Omental fat pad (tissue), 4 donors: ENCODE measurements around the gene SYNPR. TPM values are rescaled to one million over a fixed set of nuclear protein-coding genes. Genes with fewer than 3 reads are reported as not detected.

ENCODE experiments used
- ATAC-seq: fragments of 150-250 bp; one replicate; pipeline ENCODE4 v1.9.1; 2016; ENCODE audit warnings: mild to moderate bottlenecking, moderate library complexity; ENCODE audit not compliant: low FRiP score
- DNase-seq: peaks from one replicate; pipeline ENCODE4 v3.0.0-alpha.2; 2019; ENCODE audit warnings: low spot score
- small RNA-seq: library from RNA; depleted of rRNA; stranded (forward); fragments of <200 nt; gene quantifications from one replicate; pipeline ENCODE3, GENCODE V24; 2016
- total RNA-seq, 4 donors: library from RNA; depleted of rRNA; stranded (reverse); fragments of >200 nt; gene quantifications; one replicate each; pipeline ENCODE4 v1.1.0, GENCODE V29; 2016
- TF ChIP-seq, protein P1 (sequence below), 3 donors: fragments of 450-650 bp; IDR thresholded peaks; one replicate each; pipeline ENCODE4 v1.5.1; 2016 to 2017; ENCODE audit warnings: antibody characterized with exemption in 3 of 3, mild to moderate bottlenecking in 3 of 3, moderate library complexity in 2 of 3

The SYNPR gene
- total RNA-seq, 4 donors from 2014 or later = not detected

DNA sequence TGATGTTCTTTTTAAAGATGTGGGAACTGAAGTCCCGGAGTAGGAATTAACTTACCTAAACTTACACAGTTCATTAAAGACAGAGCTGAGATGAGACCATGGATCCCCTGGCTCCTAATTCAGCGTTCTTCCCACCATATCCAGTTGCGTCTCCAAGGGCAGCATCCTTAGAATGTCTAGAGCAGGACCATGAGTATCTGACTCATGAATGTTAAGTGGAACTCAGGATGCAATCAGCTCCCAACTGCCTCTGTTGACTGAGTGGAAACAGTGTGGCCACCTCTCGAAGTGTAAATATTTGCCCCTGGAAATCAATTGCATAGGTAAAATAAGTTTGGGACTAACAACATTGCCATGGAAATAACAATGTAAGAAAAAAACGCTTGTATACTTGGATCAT, 376.8 kb downstream of the SYNPR start:
- ATAC-seq = no peak
- TF ChIP-seq, protein P1, sequence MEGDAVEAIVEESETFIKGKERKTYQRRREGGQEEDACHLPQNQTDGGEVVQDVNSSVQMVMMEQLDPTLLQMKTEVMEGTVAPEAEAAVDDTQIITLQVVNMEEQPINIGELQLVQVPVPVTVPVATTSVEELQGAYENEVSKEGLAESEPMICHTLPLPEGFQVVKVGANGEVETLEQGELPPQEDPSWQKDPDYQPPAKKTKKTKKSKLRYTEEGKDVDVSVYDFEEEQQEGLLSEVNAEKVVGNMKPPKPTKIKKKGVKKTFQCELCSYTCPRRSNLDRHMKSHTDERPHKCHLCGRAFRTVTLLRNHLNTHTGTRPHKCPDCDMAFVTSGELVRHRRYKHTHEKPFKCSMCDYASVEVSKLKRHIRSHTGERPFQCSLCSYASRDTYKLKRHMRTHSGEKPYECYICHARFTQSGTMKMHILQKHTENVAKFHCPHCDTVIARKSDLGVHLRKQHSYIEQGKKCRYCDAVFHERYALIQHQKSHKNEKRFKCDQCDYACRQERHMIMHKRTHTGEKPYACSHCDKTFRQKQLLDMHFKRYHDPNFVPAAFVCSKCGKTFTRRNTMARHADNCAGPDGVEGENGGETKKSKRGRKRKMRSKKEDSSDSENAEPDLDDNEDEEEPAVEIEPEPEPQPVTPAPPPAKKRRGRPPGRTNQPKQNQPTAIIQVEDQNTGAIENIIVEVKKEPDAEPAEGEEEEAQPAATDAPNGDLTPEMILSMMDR (IDR thresholded peaks at IDR 0.05) = no peak
- no peak for DNase-seq

DNA sequence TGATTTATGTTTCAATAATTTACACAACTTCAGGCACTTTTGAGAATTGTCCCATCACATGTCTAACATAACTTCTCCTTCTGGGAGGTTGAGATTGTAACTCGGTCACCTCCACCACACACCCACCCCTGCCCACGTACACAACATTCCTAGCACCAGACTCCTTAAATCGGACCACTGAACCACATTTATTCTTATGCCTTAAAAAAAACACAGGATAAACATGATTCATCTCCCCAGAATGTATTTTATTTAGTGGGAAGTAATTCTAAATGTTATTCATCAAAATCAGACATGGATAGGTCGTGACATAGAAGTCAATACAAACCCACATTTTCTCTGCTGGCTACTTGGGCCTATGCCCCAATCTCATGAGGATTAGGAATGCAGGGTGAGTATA, 377.4 kb downstream of the SYNPR start:
- ATAC-seq (no peak), DNase-seq (no peak)
- TF ChIP-seq, protein P1 (IDR thresholded peaks at IDR 0.05) = no peak

DNA sequence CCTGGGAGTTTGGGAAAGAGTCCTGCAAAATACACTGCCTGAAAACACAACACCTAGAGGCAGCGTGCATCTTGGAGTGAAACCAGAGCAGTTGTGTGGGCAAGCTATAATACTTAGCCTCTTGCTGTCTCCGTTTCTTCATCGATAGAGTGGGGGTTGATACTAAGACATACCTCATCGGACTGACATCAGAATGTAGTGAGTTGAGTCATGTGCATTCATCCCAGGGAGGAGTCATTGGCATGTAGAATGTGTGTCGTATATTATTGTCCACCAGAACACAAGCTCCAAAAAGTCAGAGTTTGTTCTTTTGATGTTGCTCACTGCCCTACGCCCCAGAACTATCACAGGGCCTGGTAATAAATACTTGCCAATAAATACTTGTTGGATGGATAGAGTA, 378.7 kb downstream of the SYNPR start:
- DNase-seq = no peak
- ATAC-seq = no peak
- TF ChIP-seq, protein P1 (IDR thresholded peaks at IDR 0.05) = no peak

DNA sequence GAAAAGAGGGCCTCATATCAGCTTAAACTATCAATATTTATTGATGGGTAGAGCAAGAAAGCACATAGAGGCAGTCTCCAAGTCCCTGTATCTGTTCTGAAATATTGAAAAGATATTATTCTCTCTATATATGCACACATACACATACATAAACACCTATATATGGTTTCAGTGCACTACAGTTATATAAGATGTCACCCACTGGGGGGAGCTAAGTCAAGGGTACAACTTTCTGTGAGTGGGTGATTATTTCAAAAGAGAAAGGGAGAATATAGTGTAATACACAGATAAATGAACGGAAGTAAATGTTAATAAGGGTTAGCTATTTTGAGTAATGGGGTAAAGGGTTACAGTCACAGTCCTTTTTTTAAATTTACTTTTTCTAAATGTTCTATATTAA, 383.1 kb downstream of the SYNPR start:
- TF ChIP-seq, protein P1 (IDR thresholded peaks at IDR 0.05) = no peak
- no peak for ATAC-seq
- DNase-seq = no peak

DNA sequence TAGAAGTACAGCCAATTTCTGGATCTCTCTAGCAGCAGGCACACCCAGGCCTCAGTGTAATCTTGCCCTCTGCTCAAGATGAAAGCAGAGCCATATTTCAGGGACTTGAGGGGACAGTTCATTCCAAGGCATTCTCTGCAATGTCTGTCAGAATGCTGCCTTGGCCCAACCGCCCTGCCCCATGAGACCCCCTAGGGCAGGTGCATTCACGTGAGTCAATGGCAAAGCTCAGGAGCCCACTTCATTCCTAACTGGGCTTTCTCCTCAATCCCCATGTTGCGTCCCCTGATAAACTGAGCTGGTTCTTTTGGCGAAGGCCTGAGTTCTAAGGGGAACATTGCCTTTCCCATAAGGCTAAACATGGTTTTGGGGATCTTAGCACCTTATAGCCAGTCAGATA, 383.9 kb downstream of the SYNPR start:
- TF ChIP-seq, protein P1 (IDR thresholded peaks at IDR 0.05) = no peak
- DNase-seq (no peak), ATAC-seq (no peak)

DNA sequence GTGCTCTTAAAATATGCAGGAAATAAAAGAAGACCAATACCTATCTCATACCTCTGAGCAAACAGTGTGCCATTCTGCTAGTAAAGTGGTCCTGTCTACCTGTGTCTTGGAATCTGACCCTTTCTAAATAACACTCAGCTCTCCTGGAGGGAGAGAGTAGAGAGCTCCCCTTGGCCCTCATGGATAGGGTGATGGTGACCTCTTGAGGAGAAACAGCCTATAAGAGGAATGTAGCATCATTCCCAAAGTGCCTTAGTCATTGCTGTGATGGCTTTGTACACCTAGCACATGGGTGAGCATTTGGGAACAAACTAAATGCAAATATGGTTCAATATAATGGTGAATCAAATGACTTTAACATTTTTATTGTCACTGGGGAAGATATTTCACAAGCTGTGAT, 384.4 kb downstream of the SYNPR start:
- TF ChIP-seq, protein P1 (IDR thresholded peaks at IDR 0.05) = no peak
- no peak for ATAC-seq
- DNase-seq = no peak

Small RNAs within 50 kb of the gene (small RNA-seq; reads per million reads assigned to genes)
- 0.52 reads per million for gene RNA5SP134
